PC-9 (cell line): ENCODE results near the gene CALHM2. TPM values are rescaled to one million over a fixed set of nuclear protein-coding genes. Genes with fewer than 3 reads are reported as not detected.

Experiments used
- Bru-seq: library from RNA; stranded (reverse); fragments of 400-500 nt; gene quantifications from one replicate; lab custom pipeline; 2021; lab: Mats Ljungman, UMichigan
- BruChase-seq, 2 experiments: library from RNA; stranded (reverse); fragments of 400-500 nt; gene quantifications; one replicate each; lab custom pipeline; 2021; lab: Mats Ljungman, UMichigan
- BruUV-seq: library from RNA; stranded (reverse); fragments of 400-500 nt; replicated peaks from 2 replicates; lab custom pipeline; 2021; lab: Mats Ljungman, UMichigan
- CTCF ChIA-PET: fragments of 300-600 bp; sonication (Branson Sonifier 250); formaldehyde crosslinking; loops from one replicate; lab custom pipeline; 2022; ENCODE audit warnings: antibody characterized with exemption; lab: Charles Lee
- POLR2A ChIA-PET: fragments of 300-600 bp; sonication (Branson Sonifier 250); formaldehyde crosslinking; loops from one replicate; lab custom pipeline; 2022; ENCODE audit warnings: antibody characterized with exemption; ENCODE audit not compliant: unreplicated experiment; lab: Charles Lee
- DNase-seq, 2 experiments: peaks; one replicate each; pipeline versions ENCODE4 v3.0.0 to v3.0.0-alpha.2; 2015 to 2022; ENCODE audit warnings: mixed read lengths in 1 of 2
- H2AFZ ChIP-seq: fragments of 200-600 bp; sonication (generic); 2 replicates; pipeline ENCODE4 v1.8.1; 2017; ENCODE audit warnings: antibody characterized with exemption
- H3F3A ChIP-seq: fragments of 200-600 bp; sonication (generic); 2 replicates; pipeline ENCODE4 v1.8.1; 2017; ENCODE audit warnings: antibody characterized with exemption, mild to moderate bottlenecking, low read depth; ENCODE audit not compliant: insufficient read depth
- H3K27ac ChIP-seq: fragments of 200-600 bp; sonication (generic); 2 replicates; pipeline ENCODE4 v1.6.1; 2016; ENCODE audit warnings: mixed run types
- H3K27me3 ChIP-seq: fragments of 200-600 bp; sonication (generic); 2 replicates; pipeline ENCODE4 v1.6.1; 2016; ENCODE audit warnings: low read depth, mixed run types; ENCODE audit not compliant: insufficient read depth
- H3K36me3 ChIP-seq: fragments of 200-600 bp; sonication (generic); 2 replicates; pipeline ENCODE4 v1.6.1; 2016; ENCODE audit warnings: low read depth, mixed run types
- H3K4me1 ChIP-seq: fragments of 200-600 bp; sonication (generic); replicated peaks from 2 replicates; pipeline ENCODE4 v1.6.1; 2016; ENCODE audit warnings: mixed run types; ENCODE audit not compliant: insufficient read depth
- H3K4me2 ChIP-seq: fragments of 200-600 bp; sonication (generic); 2 replicates; pipeline ENCODE4 v1.6.1; 2017; ENCODE audit warnings: mixed run types
- H3K4me3 ChIP-seq: fragments of 200-600 bp; sonication (generic); 2 replicates; pipeline ENCODE4 v1.6.1; 2016; ENCODE audit warnings: mixed run types
- H3K79me2 ChIP-seq: fragments of 200-600 bp; sonication (generic); 2 replicates; pipeline ENCODE4 v1.6.1; 2017; ENCODE audit warnings: low read depth, mixed run types
- H3K9me2 ChIP-seq: fragments of 200-600 bp; sonication (generic); 2 replicates; pipeline ENCODE4 v1.8.1; 2017; ENCODE audit warnings: mild to moderate bottlenecking; ENCODE audit not compliant: insufficient read depth
- H3K9me3 ChIP-seq: fragments of 200-600 bp; sonication (generic); 2 replicates; pipeline ENCODE4 v1.8.1; 2016; ENCODE audit warnings: low read depth; ENCODE audit not compliant: insufficient read depth
- H4K20me1 ChIP-seq: fragments of 200-600 bp; sonication (generic); 2 replicates; pipeline ENCODE4 v1.8.1; 2017; ENCODE audit not compliant: insufficient read depth
- CTCF ChIP-seq: fragments of 200-600 bp; sonication (generic); conservative IDR thresholded peaks from 2 replicates; pipeline ENCODE4 v1.6.1; 2017; ENCODE audit warnings: mixed run types, antibody characterized with exemption, mild to moderate bottlenecking, moderate library complexity
- EZH2 ChIP-seq: fragments of 200-600 bp; sonication (generic); IDR thresholded peaks from 2 replicates; pipeline ENCODE4 v1.8.0; 2017; ENCODE audit warnings: antibody characterized with exemption, low read depth
- intact Hi-C: fragments of 100-400 bp; cut with micrococcal nuclease; formaldehyde crosslinking; loops from one replicate; pipeline ENCODE4 v1.10.0; 2022; ENCODE audit not compliant: unreplicated experiment
- long read RNA-seq: library from polyadenylated mRNA; stranded (forward); transcript quantifications from one replicate; pipeline ENCODE4 v2.0.0, GENCODE V29; 2022
- total RNA-seq: library from RNA; stranded (reverse); gene quantifications from 2 replicates; pipeline ENCODE4 v1.2.3, GENCODE V29; 2021

CALHM2 gene
- total RNA-seq = 46.3 and 54.1 TPM in 2 replicates
- percentile 56 among the genes with signal in this experiment for Bru-seq, nascent RNA
- BruChase-seq, experiment 1, labeled RNA remaining after a 2-hour chase = percentile 75 among the genes with signal in this experiment
- percentile 77 among the genes with signal in this experiment for BruChase-seq, experiment 2, labeled RNA remaining after a 6-hour chase
- long read RNA-seq, transcript CALHM2-202 (4 exons, 1,843 nt) = minor isoform, 19 of 102 reads
- long read RNA-seq, transcript CALHM2-201 (4 exons, 1,859 nt) = major isoform, 32 of 102 reads
- long read RNA-seq, partial matches to known transcripts = 6 of 102 reads
- long read RNA-seq, other reads (novel, unspliced or antisense) = 45 of 102 reads

GRCh38 chr10:103451831-103452505, at the start of gene CALHM2:
TSS of gene CALHM2 (minus strand) at chr10:103452370. CDS start at chr10:103449941, 2,429 bp downstream.
- H3K9me2 ChIP-seq = no peaks in the 10 kb centered on the region
- intact Hi-C loops = loop anchor here (1.0 to 2.0 kb wide), 2 partner anchors 19 to 27 kb away; partner anchors contain the start of gene CALHM3
- H3K4me1 ChIP-seq = peaks cover 46% of the 10 kb centered on the region
- H3K9me3 ChIP-seq = no peaks in the 10 kb centered on the region
- no peaks in the 10 kb centered on the region for H3K27me3 ChIP-seq
- POLR2A ChIA-PET = interaction anchor here (0.5 to 0.6 kb wide), 2 partner anchors 13 to 29 kb away, joined by 3 read pairs; no protein-coding TSS in a partner anchor
- BruUV-seq = no TSS peak
- H2AFZ ChIP-seq = peak within 1 kb of the TSS; percentile 62
- CTCF ChIA-PET = no interaction called here
- H3K79me2 ChIP-seq = peaks cover 44% of the 10 kb centered on the region
- H3K27ac ChIP-seq = peak within 1 kb of the TSS; percentile 67
- H3K36me3 ChIP-seq = peaks cover 10% of the 10 kb centered on the region; the same call in 1 of the 2 replicates
- H3F3A ChIP-seq = peaks cover 15% of the 10 kb centered on the region
- H3K4me3 ChIP-seq = peak within 1 kb of the TSS; percentile 83
- TF ChIP-seq CTCF (no peak), EZH2 (no peak)
- no peaks in the 10 kb centered on the region for H4K20me1 ChIP-seq
- DNase-seq = peak; percentile 46 to 70
- peak within 1 kb of the TSS; percentile 91 for H3K4me2 ChIP-seq

- intact Hi-C loops = no loop called here
- DNase-seq = no peak
- no peaks in the 10 kb centered on the region for H3K9me2 ChIP-seq
- no peaks in the 10 kb centered on the region for H3K9me3 ChIP-seq
- H3K4me2 ChIP-seq = no peak overlapping the region
- no peaks in the 10 kb centered on the region for H3K79me2 ChIP-seq
- H3K4me3 ChIP-seq = no peak overlapping the region
- peaks cover 14% of the 10 kb centered on the region for H3F3A ChIP-seq
- no peak overlapping the region for H3K27ac ChIP-seq
- H3K4me1 ChIP-seq = peaks cover 12% of the 10 kb centered on the region
- CTCF ChIA-PET = no interaction called here
- POLR2A ChIA-PET = no interaction called here
- H3K27me3 ChIP-seq = no peaks in the 10 kb centered on the region
- no peaks in the 10 kb centered on the region for H3K36me3 ChIP-seq
- TF ChIP-seq CTCF (no peak), EZH2 (no peak)
- BruUV-seq = no TSS peak
- H2AFZ ChIP-seq = no peak overlapping the region
- H4K20me1 ChIP-seq = no peaks in the 10 kb centered on the region
These were observed 49.0 kb upstream of the CALHM2 start for GRCh38 chr10:103501186-103501585.

- Histone ChIP-seq H4K20me1 (no peaks in the 10 kb centered on the region), H3F3A (peaks cover 14% of the 10 kb centered on the region), H3K79me2 (no peaks in the 10 kb centered on the region), H3K27me3 (no peaks in the 10 kb centered on the region), H3K9me3 (no peaks in the 10 kb centered on the region), H3K4me1 (peaks cover 12% of the 10 kb centered on the region), H3K36me3 (no peaks in the 10 kb centered on the region), H3K4me3 (no peak overlapping the region), H3K4me2 (no peak overlapping the region), H3K27ac (no peak overlapping the region), H2AFZ (no peak overlapping the region), H3K9me2 (no peaks in the 10 kb centered on the region)
- intact Hi-C loops = no loop called here
- DNase-seq = no peak
- ChIA-PET CTCF (no interaction called here), POLR2A (no interaction called here)
- BruUV-seq = no TSS peak
- TF ChIP-seq CTCF (no peak), EZH2 (no peak)
These were observed 48.3 kb upstream of the CALHM2 start for GRCh38 chr10:103500481-103500880.
